ENCODE data around the gene GFI1B.
A peak's percentile ranks its signal among the peaks of the same experiment; 100 is the strongest.
"Not testable (repeated sequence)": the region's sequence is repeated elsewhere in the genome, so short reads cannot be mapped to it uniquely, and the experiment has no call there.

The GFI1B gene

DNA sequence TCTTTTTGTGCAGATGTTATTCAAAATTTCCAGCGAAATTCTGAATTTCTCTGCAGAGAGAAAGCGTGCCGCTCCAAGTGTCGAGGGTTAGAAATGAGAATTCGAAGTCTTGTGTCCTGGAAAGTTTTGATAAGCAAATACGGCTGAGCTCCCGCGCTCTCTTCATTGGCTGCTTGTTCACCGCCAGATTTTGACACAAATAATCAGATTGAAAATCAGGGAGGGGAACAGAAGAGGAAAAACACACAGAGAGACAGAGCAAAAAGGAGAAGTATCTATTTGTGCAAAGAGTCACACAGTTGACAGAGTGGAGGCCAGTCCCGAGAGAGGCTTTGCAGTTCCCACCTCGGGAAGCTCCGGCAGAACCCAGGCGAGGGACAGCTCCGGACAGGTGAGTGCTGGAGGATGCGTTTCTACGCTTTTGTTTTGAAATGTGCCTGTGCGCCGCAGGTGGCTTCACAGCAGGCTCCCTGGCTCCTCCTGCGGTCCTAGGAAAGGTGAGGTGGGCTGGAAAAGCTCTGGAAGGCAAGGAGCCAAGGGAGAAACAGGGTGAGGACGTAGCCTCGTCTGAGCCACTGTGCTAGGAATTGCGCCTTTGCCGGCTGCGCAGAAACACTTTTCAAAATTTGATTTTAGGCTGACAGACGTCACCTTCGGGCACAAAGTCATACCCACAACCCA, at the start of gene GFI1B:
GFI1B (plus strand) TSS at position 244 of the 681 bp plus-strand sequence. CDS start 7,985 bp downstream, outside the sequence.
- DNase-seq: no peak

DNA sequence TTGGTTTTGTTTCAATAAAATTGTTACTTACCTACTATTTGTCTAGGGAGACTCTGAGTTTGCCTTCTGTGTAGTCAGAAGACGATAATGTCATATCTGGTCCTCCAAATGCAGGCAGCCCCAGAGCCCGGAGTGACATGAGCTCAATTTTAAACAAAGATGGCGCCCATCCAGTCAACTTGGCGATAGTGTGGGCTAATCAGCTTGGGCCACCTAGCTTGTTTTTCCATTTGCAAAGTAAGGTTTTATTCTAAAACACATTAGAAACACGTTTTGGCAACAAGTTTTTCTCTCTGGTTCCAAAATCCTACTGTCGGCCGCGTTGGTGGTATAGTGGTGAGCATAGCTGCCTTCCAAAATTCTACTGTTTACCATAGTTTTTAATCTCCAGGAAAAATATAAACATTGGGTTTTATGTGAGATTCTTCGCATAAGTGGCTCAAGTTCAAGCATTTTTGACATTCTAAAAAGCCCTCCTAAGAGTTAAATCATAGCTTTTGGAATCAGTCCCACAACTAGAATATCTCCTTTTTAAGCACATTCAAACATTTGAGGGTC, 47.2 kb upstream of the GFI1B start:
- DNase-seq: no peak

DNA sequence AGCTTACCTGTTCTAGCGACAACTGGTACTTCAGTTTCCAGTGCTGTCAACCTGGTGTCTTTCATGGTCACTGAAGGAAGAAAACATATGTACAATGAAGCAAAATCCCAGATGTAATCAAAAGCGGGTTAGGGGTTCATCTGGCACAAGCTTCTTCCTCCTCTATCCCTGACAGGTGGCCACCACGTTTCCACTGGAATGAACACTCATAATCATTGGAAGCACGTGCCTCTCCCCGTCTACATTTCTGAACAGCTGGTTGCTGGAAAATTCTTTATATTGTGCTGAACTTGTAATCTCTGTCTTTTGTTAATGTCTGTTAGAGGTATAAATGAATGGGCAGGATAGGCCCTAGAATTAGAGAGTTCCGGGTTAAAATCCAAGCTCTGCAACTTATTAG, 43.5 kb upstream of the GFI1B start:
- no peak for DNase-seq

DNA sequence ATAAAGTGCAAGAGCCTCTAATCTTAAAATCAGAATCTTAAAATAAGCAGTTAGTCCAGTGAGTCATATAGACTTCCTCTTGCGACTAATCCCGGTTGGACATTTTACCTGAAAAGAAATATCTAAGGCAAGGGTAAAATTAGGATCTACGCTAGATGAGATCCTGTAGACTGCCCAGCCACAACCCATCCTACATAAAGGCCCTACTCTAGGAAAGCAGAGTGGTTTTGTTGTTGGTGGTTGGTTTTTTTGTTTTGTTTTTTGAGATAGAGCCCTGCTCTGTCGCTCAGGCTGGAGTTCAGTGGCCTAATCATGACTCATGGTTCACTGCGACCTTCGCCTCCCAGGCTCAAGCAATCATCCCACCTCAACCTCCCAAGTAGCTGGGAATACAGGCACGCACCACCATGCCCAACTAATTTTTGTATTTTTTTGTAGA, 41.0 kb upstream of the GFI1B start:
- DNase-seq: no peak

DNA sequence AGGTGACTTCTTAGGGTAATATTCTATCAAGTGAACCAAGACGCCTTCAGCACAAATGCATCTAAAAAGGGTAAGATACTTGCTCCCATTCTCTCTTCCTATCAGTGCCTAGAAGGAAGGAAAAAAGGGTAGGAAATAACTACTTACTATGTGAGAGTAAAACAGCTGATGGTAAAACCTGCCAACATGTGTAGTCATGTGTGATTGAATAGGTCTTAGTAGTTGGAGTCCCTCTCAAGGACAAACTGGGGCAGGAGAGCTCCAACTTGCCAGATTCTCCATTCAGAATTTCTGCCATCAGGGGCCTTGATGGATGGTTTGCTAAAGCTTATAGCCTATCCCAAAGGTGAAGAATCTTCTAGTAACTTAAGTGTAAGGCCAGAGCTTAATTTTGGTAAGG, 39.3 kb upstream of the GFI1B start:
- no peak for DNase-seq

DNA sequence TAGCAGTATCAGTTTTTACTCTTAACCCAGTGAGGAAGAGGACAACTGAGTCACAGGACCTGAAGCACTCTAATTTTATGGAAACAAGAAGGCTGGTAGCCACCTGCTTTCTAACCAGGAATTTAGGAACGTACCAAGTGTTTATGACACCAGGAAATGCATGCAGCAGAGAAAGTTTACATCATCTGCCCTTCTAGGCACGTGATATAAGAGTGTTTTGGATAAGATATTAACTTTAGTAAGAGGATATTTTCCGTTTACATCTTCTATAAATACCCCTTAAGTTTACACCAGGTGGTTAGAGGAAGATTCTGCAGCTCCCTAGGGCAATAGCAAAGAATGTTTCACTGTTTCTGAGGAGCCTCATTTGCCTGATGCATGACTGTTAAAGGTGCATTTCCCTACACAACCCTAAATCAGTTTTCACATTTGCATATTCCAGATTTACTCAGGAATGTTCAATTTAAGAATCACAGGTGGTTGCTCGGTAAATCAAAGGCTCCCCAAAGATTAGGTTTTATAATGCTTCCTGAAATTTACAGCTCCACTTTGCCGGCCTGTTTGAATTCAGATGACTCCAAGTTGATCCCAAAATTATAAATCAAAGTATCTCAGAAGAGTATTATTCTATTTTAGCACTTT, 35.8 kb upstream of the GFI1B start:
- DNase-seq: no peak

DNA sequence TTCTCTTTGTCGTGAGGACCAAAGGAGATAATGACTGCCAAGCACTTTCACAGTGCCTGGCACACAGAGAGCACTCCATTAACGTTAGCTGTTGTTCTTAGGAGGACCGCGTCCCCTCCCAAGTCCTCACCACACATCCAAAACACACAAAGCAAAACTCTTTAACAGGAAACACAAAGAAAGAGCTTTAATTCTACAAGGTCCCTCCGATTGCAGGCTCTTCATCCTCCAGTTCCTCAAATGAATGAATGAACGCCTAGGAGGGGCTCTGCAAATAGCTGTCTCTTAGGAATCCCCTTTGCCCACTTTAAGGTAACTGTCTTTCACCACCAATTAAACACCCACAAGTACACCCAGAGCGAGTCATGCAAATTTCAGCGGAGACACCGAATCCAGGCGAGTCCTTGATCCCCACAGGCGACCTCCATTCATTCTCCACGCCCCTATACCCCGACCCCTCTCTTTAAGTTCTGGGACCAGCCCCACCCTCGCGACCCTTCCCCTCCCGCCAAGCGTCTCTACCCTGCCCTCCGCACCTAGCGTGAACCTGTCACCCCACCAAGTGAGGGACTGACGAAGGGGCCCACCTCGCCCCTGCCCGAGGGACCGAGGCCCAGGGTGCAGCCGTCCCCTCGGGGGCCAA, 34.7 kb upstream of the GFI1B start:
- no peak for DNase-seq

DNA sequence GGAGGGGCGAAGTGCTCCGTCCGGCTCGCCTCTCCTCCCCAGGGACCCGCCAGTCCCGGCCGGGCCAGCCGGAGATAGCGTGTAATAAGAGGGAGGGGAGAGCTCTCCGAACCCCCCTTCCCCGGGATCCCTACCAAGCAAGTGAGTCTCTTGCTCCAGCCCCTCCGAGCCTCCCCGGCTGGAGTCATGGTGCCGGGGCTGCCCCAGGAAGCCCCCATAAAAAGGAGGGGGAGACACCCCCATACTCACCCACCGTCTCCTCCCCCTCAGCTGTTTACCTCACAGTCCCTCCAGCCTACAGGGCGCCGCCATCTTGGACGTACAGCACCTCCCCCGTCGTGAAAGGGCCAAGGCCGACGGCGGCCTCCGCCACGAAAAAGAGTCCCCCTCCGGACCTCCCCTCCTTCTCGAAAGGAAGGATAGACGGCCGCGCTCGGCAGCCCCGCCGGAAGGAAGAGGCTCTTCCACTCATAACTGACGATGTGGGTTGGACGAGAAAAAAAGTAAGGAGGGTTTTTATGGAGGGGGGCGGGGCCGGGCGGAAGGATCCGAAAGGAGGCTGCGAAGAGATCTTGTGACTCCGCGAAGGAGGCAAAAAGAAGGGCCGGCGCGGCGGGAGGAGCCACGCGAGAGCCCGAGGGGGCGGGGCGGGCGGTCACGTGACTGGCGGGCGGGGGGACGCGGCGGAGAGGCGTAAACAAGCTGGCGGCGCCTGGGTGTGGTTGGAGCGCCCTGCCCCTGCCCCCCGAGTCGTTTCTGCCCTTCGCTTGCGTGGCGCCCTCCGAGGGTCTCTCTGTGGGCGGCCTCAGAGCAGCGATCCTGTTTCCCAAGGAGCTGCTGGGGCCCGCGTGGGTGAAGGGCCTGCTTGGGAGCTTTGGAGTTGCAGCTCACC, 34.0 kb upstream of the GFI1B start, which contains the start of gene TSC1:
TSC1 (minus strand) TSS at position 323 of the 892 bp plus-strand sequence. CDS start 15,744 bp downstream, outside the sequence.
- DNase-seq: peak; percentile 96 to 98 (median 98)

DNA sequence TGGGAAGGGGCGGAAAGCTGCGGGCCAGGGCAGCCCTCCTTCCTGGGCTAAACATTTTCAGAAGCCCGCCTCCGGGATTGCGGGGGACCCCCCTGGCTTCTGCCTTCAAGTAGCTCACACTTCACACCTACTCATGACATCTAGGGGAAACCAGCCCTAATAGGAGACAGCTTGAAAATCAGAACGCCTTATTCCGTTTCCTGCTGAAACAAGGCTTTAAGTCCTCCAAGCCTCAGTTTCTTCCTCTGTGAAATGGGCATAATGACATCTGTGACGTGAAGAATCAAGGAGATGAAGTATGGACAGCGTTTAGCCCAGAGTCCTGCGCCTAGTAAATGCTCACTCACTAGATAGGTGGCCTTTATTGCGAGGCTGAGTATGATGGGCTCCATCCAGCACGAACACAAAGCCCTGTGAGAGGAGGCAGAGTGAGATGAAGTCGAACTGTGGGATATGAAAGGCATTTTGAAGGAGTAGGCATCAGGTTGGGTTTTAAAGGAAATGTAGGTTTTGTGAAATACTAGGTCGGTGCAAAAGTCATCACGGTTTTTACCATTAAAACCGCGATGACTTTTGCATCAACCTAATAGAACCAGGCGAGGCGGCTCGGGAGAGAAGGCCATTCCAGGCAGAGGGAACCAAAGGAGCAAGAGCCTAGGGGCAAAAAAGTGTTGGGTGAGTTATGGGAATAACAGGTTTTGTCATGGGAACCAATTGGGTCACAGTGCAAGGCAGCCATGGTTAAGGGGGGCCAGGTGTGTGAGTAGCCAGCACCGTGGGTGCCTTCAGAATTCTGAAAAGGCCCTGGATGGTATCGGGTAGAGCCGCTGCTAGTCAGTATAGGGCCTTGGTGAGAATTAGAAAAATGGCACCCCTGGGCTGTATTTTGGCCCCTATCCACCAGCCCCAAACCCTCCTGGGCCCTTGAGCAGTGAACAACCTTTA, 33.0 kb upstream of the GFI1B start:
- DNase-seq: no peak

DNA sequence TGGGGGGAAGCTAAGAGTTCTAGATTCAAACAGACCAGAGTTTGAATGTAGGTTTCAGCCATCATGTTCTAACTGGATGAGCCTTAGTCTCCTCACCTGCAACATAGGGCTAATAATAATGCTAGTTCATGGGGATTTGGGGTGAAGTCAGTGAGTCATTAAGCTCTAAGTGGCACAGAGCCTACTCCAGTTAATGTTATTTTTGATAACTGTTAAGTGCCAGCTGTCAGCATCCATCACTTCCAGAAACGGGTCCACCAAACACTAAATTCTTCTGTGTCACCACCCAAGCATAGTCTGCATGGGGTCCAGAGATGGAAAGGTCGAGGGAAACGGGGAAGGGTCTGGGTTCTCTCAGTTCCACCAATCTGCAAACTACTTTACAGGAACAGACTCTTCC, 32.3 kb upstream of the GFI1B start:
- DNase-seq: no peak

DNA sequence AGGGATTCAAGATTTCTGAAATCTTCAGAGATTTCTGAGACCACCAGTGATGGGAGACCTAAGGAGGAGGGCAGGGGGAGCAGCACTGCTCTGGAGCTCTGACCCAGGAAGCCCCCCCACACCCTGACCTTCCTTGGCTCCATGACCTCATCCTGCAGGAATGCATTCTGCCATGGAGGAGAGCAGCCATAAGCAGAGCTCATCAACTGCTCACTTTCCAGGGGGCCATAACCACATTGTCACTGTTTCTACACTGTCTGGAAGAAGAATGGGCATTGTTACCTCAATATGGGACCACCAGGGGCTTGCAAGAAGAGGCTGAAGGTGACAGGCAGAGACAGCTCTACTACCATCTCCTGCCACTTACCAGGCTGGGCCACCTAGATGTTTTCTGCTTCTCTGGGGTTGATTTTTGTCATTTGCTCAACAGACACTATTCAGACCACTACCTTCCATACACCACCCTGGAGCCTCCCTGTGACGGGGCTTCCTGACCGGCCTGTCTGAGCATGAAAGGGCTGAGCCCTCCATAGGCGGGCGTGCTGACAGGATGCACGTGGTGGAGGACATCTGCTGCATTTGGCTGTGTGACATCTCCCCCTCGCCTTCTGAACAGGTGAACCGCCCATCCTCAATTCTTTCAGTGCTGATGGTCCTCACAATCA, 31.7 kb upstream of the GFI1B start:
- DNase-seq: no peak

DNA sequence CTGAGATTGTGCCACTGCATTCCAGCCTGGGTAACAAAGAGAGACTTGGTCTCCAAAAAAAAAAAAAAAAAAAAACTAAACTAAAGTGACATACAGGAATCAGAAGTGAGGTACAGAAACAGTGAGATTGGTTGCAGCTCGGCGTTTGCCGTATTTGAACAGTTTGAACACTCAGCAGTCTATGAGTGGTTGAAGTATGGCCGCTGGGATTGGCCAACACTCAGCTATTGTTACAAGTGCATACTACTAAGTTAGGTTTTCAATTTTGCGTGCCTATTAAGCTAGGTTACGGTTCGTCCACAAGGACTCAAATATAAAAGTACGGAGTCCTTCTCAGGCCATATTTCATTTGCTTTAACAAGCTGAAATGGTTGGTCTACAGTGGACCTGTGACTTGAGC, 30.7 kb upstream of the GFI1B start:
- no peak for DNase-seq

DNA sequence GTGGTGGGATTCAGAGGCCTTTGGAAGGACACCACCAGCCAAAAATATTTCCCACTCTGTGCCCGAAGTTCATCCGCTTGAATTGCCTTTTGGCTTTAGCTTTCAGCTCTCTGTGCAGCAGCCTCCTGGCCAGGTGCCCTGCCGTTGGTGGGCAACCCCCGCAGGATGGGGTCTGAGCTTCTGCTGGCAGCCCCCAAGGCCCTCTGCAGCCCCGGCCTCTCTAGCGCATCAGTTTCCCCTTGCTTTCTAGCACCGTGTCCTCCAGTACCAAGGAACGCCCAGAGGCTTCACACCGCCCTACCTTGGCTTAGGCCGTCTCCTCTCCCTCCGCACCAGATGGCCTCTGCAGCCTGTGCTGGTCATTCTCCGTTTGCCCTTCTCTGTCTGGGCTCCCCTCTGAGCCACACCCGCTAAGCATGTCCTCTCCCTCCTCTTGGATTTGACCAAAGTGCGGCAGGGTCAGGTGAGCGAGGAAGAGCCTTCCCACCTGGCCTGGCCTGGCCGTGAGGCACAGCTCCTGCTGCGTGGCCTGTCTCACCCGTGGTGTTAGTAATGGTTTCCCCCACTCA, 29.9 kb upstream of the GFI1B start:
- no peak for DNase-seq

DNA sequence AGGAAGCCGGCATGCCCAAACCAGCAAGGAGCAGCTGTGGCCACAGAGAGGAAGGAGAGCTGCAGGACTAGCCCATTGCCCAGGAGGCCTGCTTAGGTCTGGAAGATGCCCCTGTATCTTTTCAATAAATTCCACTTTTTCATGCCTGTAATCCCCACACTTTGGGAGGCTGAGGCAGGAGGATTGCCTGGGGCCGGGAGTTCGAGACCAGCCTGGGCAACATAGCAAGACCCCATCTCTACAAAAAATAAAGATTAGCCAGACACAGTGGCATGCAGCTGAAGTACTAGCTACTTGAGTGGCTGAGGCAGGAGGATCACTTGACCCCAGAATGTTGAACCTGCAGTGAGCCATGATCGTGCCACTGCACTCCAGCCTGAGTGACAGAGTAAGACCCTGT, 28.8 kb upstream of the GFI1B start:
- no peak for DNase-seq

DNA sequence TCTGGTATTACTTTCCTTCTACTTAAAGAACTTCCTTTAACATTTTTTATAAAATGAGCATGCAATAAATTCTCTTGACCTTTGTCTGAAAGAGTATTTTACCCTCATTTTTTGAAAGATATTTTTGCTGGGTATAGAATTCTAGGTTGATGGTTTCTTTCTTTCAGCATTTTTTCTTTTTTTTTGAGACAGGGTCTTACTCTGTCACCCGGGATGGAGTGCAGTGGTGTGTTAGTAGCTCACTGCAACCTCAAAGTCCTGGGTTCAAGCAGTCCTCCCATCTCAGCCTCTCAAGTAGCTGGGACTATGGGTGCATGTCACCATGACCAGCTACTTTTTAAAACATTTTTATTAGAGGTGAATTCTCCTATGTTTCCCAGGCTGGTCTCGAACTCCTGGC, 23.4 kb upstream of the GFI1B start:
- no peak for DNase-seq

DNA sequence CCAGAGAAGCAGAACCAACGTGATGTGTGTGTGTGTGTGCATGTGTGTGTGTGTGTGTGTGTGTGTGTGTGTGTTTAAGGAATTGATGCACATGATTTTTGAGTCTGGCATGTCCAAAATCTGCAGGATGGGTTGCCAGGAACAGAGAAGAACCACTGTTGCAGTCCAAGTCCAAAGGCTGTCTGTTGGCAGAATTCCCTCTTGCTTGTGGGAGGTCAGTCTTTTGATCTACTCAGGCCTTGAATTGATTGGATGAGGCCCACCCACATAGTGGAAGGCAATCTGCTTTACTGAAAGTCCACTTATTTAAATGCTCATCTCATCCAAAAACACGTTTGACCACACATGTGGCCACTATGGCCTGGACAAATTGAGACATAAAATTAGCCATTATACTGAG, 22.7 kb upstream of the GFI1B start:
- DNase-seq: no peak

DNA sequence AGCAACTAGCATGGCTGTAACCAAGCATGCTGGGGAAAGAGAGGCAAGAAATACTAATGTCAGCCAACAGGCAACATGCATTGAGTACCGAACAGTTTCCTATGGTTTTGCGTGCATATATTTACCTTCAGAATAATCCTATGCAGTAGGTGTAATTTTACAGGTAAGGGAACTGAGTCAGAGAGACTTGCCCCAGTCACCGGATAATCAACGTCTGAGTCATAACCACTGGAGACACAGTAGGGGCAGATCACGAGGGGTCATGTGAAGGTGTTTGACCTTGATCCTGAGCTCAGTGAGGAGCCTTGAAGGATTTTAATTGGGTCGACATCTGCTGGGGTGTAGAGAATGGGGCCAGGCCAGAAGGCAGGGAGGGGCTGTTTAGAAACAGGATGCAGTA, 20.7 kb upstream of the GFI1B start:
- DNase-seq: no peak

DNA sequence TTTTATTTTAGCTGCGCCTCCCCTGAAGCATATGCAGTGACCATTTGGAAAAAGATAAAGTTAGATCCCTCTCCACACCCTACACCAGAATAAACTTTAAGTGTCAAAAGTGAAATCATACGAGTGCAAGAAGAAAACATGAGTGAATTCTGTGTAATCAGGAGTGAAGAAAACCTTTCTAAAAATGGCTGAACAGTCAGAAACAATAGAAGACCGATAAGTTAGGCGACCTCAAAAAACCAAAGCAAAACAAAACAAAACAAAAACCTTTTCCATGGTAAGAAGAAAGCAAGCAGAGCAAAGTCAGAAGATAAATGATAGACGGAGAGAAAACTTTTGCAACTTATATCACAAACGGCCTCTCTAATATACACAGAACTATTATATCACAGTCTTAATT, 17.5 kb upstream of the GFI1B start:
- DNase-seq: no peak

DNA sequence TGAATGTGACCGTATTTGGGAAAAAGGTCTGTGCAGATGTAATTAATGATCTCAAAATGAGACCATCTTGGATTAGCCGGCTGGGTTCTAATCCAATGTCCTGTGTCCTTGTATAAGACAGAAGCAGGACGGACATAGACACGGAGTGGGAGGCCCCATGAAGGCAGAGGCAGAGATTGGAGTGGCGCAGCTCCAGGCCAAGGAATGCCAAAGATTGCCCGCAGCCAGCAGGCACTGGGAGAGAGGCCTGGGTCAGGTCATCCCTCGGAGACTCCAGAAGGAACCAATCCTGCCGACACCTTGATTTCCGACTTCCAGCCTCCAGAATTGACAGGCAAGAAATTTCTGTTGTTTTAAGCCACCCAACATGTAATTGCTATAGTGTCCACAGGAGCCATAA, 13.0 kb upstream of the GFI1B start:
- DNase-seq: no peak

DNA sequence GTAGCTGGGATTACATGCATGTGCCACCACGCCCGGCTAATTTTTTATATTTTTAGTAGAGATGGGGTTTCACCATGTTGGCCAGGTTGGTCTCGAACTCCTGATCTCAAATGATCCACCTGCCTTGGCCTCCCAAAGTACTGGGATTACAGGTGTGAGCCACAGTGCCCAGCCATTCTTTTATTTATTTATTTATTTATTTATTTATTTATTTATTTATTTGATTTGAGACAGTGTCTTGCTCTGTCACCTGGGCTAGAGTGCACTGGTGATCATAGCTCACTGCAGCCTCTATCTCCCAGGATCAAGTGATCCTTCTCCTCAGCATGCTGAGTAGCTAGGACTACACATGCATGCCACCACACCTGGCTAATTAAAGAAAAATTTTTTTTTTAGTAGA, 10.6 kb upstream of the GFI1B start:
- DNase-seq: not testable (repeated sequence)

DNA sequence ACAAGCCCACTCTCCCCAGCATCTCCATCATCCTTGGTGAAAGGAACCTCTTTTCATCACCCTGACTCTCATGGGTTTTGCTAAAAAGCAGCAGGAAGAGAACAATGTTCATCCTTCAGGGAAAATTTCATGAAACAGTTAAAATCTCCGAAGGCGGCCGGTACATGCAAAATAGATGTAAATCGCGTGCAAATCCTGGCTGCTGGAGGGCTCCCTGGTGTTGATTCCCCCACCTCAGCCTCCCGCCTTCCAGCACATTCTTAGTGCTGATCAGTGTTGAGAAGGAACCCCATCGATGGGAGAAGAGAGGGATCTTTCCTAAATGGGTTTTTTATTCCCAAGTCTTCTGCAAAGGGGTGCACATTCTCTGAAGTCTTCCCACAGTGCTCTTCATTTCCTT, 8.7 kb upstream of the GFI1B start:
- DNase-seq: no peak

Data from activated CD4-positive, CD25-positive, alpha-beta regulatory T cell (primary cell).